Endothelial cell of umbilical vein (primary cell): Measurements from ENCODE around the gene KLHL6. TPM values are rescaled to one million over a fixed set of nuclear protein-coding genes. Genes with fewer than 3 reads are reported as not detected.

Source experiments
- BruUV-seq: library from RNA; stranded (reverse); fragments of 400-500 nt; replicated peaks from 2 replicates; lab custom pipeline; 2021; lab: Mats Ljungman, UMichigan
- CTCF ChIA-PET: fragments of 300-600, 350-600 bp; sonication (Branson Sonifier 250); formaldehyde crosslinking; loops from one replicate; lab custom pipeline; 2021; ENCODE audit warnings: antibody characterized with exemption, inconsistent platforms; lab: Charles Lee
- POLR2A ChIA-PET: fragments of 300-600, 350-600 bp; sonication (Branson Sonifier 250); formaldehyde crosslinking; loops from one replicate; lab custom pipeline; 2021; ENCODE audit warnings: antibody characterized with exemption, inconsistent platforms; lab: Charles Lee
- DNase-seq: peaks from one replicate; pipeline ENCODE4 v3.0.0-alpha.2; 2011; ENCODE audit warnings: low read depth, low spot score
- FAIRE-seq: peaks from 2 replicates; lab custom pipeline; 2011; peaks lifted over from hg19 to GRCh38; lab: Jason Lieb, UNC
- H2AFZ ChIP-seq: 2 replicates; pipeline ENCODE4 v1.6.0; 2012; ENCODE audit warnings: low read depth, low read length, control low read depth, inconsistent platforms
- H3K27ac ChIP-seq: 2 replicates; pipeline ENCODE4 v1.5.1; 2011; ENCODE audit warnings: low read depth, mild to moderate bottlenecking, control low read depth, low read length, moderate library complexity; ENCODE audit not compliant: insufficient read depth
- H3K27me3 ChIP-seq, 2 experiments: 2 replicates each; pipeline versions ENCODE4 v1.6.0 to v1.6.1; 2011; ENCODE audit warnings: low read length in 2 of 2, mixed read lengths in 1 of 2; ENCODE audit not compliant: control insufficient read depth in 2 of 2, insufficient read depth in 2 of 2
- H3K36me3 ChIP-seq, 2 experiments: 2 replicates in 1 of 2; 3 replicates in 1 of 2; pipeline ENCODE4 v1.5.1; 2011; ENCODE audit warnings: low read length in 2 of 2, mild to moderate bottlenecking in 1 of 2, moderate library complexity in 1 of 2; ENCODE audit not compliant: control insufficient read depth in 2 of 2, insufficient read depth in 2 of 2; ENCODE audit errors: extremely low read depth in 1 of 2
- H3K4me1 ChIP-seq: 3 replicates; pipeline ENCODE4 v1.5.1; 2011; ENCODE audit warnings: mild to moderate bottlenecking, low read length; ENCODE audit not compliant: control insufficient read depth, insufficient read depth; ENCODE audit errors: extremely low read depth
- H3K4me2 ChIP-seq: 2 replicates; pipeline ENCODE4 v1.6.1; 2011; ENCODE audit warnings: low read length, control low read depth, mixed read lengths; ENCODE audit not compliant: insufficient read depth
- H3K4me3 ChIP-seq, 3 experiments: fragments of 200-600 bp in 1 of 3; sonication (generic), shearing (Covaris generic) in 1 of 3; replicated peaks in 1 of 3; 2 replicates each; pipeline ENCODE4 v1.5.1; 2011 to 2016; ENCODE audit warnings: control low read depth in 3 of 3, low read length in 3 of 3, mild to moderate bottlenecking in 2 of 3, inconsistent platforms in 1 of 3, low read depth in 1 of 3, moderate library complexity in 1 of 3; ENCODE audit not compliant: insufficient read depth in 1 of 3
- H3K79me2 ChIP-seq: 2 replicates; pipeline ENCODE4 v1.6.0; 2012; ENCODE audit warnings: low read length, inconsistent platforms; ENCODE audit not compliant: control insufficient read depth, insufficient read depth
- H3K9ac ChIP-seq: replicated peaks from 2 replicates; pipeline ENCODE3; 2011; ENCODE audit warnings: low read length, control low read depth; ENCODE audit not compliant: insufficient read depth; ENCODE audit errors: extremely low read depth
- H3K9me1 ChIP-seq: replicated peaks from 3 replicates; pipeline ENCODE4 v1.6.0; 2011; ENCODE audit warnings: mild to moderate bottlenecking, low read length; ENCODE audit not compliant: control insufficient read depth, insufficient read depth; ENCODE audit errors: extremely low read depth
- H3K9me3 ChIP-seq: replicated peaks from 2 replicates; pipeline ENCODE4 v1.5.1; 2012; ENCODE audit warnings: low read length, inconsistent platforms; ENCODE audit not compliant: control insufficient read depth, insufficient read depth
- H4K20me1 ChIP-seq: replicated peaks from 2 replicates; pipeline ENCODE3; 2011; ENCODE audit warnings: mild to moderate bottlenecking, low read length; ENCODE audit not compliant: control insufficient read depth, insufficient read depth; ENCODE audit errors: extremely low read depth
- CTCF ChIP-seq, 2 donors: IDR thresholded peaks; 1 replicate in 1 of 2; 2 replicates in 1 of 2; pipeline ENCODE4 v1.5.1; 2011; ENCODE audit warnings: low read length in 2 of 2, mild to moderate bottlenecking in 2 of 2, moderate library complexity in 2 of 2, control low read depth in 1 of 2, inconsistent platforms in 1 of 2, low read depth in 1 of 2; ENCODE audit not compliant: insufficient read depth in 1 of 2; ENCODE audit errors: extremely low read depth in 1 of 2
- EZH2 ChIP-seq: IDR thresholded peaks from 2 replicates; pipeline ENCODE4 v1.6.1; 2012; ENCODE audit warnings: borderline replicate concordance, low read depth, mild to moderate bottlenecking, moderate library complexity, low read length, inconsistent platforms; ENCODE audit not compliant: severe bottlenecking
- FOS ChIP-seq: IDR thresholded peaks from 2 replicates; pipeline ENCODE4 v1.6.1; 2011; ENCODE audit warnings: mild to moderate bottlenecking, low read length, moderate library complexity, borderline replicate concordance; ENCODE audit not compliant: insufficient read depth
- GATA2 ChIP-seq: IDR thresholded peaks from 2 replicates; pipeline ENCODE4 v1.7.0; 2011; ENCODE audit warnings: low read depth, mild to moderate bottlenecking, moderate library complexity, mixed read lengths, low read length; ENCODE audit not compliant: insufficient read length, insufficient read depth
- JUN ChIP-seq: IDR thresholded peaks from 2 replicates; pipeline ENCODE4 v1.6.1; 2011; ENCODE audit warnings: borderline replicate concordance, low read depth; ENCODE audit not compliant: insufficient read length, insufficient read depth
- MAX ChIP-seq: IDR thresholded peaks from 2 replicates; pipeline ENCODE4 v1.6.1; 2011; ENCODE audit not compliant: insufficient read depth, insufficient read length
- MYC ChIP-seq: IDR thresholded peaks from one replicate; pipeline ENCODE4 v1.6.1; 2011; ENCODE audit warnings: mild to moderate bottlenecking, low read depth, low read length
- POLR2A ChIP-seq: IDR thresholded peaks from 2 replicates; pipeline ENCODE4 v1.6.1; 2012; ENCODE audit warnings: low read depth, mild to moderate bottlenecking, control low read depth, low read length
- POLR2AphosphoS5 ChIP-seq: IDR thresholded peaks from 2 replicates; pipeline ENCODE4 v1.6.1; 2012; ENCODE audit warnings: low read depth, mild to moderate bottlenecking, control low read depth, low read length, moderate library complexity; ENCODE audit not compliant: insufficient read depth
- dilution Hi-C: fragments of 300-500 bp; cut with MboI; formaldehyde crosslinking; loops from one replicate; pipeline ENCODE4 v1.15.0; 2019; ENCODE audit warnings: low sequenced_read_pairs; ENCODE audit not compliant: extremely low pct_ligation_motif_present
- intact Hi-C: fragments of 100-400 bp; cut with micrococcal nuclease; formaldehyde crosslinking; loops from one replicate; pipeline ENCODE4 v1.10.0; 2022
- polyA plus RNA-seq, 4 experiments: library from polyadenylated mRNA; depleted of rRNA in 3 of 4; stranded (reverse) in 3 of 4; unstranded in 1 of 4; fragments of >200 nt; gene quantifications; 2 replicates each; pipeline versions ENCODE4 v1.2.1 to v1.2.3, GENCODE V29; 2011 to 2012; ENCODE audit warnings: missing spikeins in 1 of 4
- total RNA-seq: library from RNA; stranded (reverse); gene quantifications from 2 replicates; pipeline ENCODE4 v1.2.3, GENCODE V29; 2021

KLHL6 gene
- total and polyA plus RNA-seq, 2 donors (not counting 3 experiments of a cell fraction or from before 2014, with no cell fraction given) = 5.7 to 12.6 TPM

GRCh38 chr3:183472155-183472554 lies 83.4 kb downstream of the KLHL6 start:
- CTCF ChIA-PET = interaction anchor here (5.5 kb wide), 1 partner anchor 294 kb away, joined by 84 read pairs; no protein-coding TSS in a partner anchor
- Histone ChIP-seq H4K20me1 (no peaks in the 10 kb centered on the region), H3K9ac (no peak overlapping the region), H2AFZ (no peak overlapping the region), H3K36me3 (no peaks in the 10 kb centered on the region), H3K27me3 (no peaks in the 10 kb centered on the region), H3K4me3 (no peak overlapping the region), H3K4me2 (no peak overlapping the region), H3K79me2 (no peaks in the 10 kb centered on the region), H3K4me1 (peaks cover 9% of the 10 kb centered on the region), H3K27ac (no peak overlapping the region), H3K9me1 (no peaks in the 10 kb centered on the region), H3K9me3 (no peaks in the 10 kb centered on the region)
- dilution Hi-C loops (no loop called here), intact Hi-C loops (loop anchor here (10.0 kb wide), 1 partner anchor 83 kb away; the partner anchor contains the start of gene KLHL6)
- TF ChIP-seq GATA2 (no peak), EZH2 (no peak), MAX (no peak), CTCF (IDR thresholded peaks at IDR 0.05; ENCODE audit: extremely low read depth in 1 of 2, insufficient read depth in 1 of 2, low read depth in 1 of 2, low read length in 2 of 2) (no peak), FOS (no peak), JUN (no peak), MYC (no peak), POLR2AphosphoS5 (no peak), POLR2A (no peak)
- POLR2A ChIA-PET = no interaction called here
- FAIRE-seq (no peak), DNase-seq (no peak)
- no TSS peak for BruUV-seq
